Measurements from ENCODE around the gene LMF1. TPM values are rescaled to one million over a fixed set of nuclear protein-coding genes. Genes with fewer than 3 reads are reported as not detected.

LMF1 gene
- total RNA-seq, 6 experiments from 2014 or later, result 10.9 to 20.0 (median 13.8) TPM

- TF ChIP-seq POLR2A (IDR thresholded peaks at IDR 0.05), result no peak
- TF ChIP-seq, protein P1, sequence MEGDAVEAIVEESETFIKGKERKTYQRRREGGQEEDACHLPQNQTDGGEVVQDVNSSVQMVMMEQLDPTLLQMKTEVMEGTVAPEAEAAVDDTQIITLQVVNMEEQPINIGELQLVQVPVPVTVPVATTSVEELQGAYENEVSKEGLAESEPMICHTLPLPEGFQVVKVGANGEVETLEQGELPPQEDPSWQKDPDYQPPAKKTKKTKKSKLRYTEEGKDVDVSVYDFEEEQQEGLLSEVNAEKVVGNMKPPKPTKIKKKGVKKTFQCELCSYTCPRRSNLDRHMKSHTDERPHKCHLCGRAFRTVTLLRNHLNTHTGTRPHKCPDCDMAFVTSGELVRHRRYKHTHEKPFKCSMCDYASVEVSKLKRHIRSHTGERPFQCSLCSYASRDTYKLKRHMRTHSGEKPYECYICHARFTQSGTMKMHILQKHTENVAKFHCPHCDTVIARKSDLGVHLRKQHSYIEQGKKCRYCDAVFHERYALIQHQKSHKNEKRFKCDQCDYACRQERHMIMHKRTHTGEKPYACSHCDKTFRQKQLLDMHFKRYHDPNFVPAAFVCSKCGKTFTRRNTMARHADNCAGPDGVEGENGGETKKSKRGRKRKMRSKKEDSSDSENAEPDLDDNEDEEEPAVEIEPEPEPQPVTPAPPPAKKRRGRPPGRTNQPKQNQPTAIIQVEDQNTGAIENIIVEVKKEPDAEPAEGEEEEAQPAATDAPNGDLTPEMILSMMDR (IDR thresholded peaks at IDR 0.05), result no peak
- Histone ChIP-seq H3K9me3 (no peaks in the 10 kb centered on the region), H3K4me3 (no peak overlapping the region), H3K4me1 (no peaks in the 10 kb centered on the region), H3K27ac (no peak overlapping the region), H3K36me3 (no peaks in the 10 kb centered on the region), H3K27me3 (no peaks in the 10 kb centered on the region)
- 33% methylated on average over 1 of the region's 3 CpGs for WGBS (ENCODE audit: insufficient coverage, low coverage, low lambda C conversion rate, missing lambda C conversion rate)
- intact Hi-C loops (cut with DNase I), result no loop called here
- DNase-seq (no peak), ATAC-seq (no peak)
Observed at GRCh38 chr16:995783-996182, 25.0 kb upstream of the LMF1 start.

GRCh38 chr16:995087-995486 is 24.3 kb upstream of the LMF1 start:
- no peak overlapping the region for H3K4me3 ChIP-seq
- intact Hi-C loops (cut with DNase I), result no loop called here
- TF ChIP-seq POLR2A (IDR thresholded peaks at IDR 0.05), result no peak
- no peaks in the 10 kb centered on the region for H3K36me3 ChIP-seq
- DNase-seq, result no peak
- H3K4me1 ChIP-seq, result no peaks in the 10 kb centered on the region
- 37% methylated on average over 3 of the region's 3 CpGs for WGBS (ENCODE audit: insufficient coverage, low coverage, low lambda C conversion rate, missing lambda C conversion rate)
- H3K27ac ChIP-seq, result no peak overlapping the region
- no peaks in the 10 kb centered on the region for H3K27me3 ChIP-seq
- no peak for ATAC-seq
- H3K9me3 ChIP-seq, result no peaks in the 10 kb centered on the region

DNA sequence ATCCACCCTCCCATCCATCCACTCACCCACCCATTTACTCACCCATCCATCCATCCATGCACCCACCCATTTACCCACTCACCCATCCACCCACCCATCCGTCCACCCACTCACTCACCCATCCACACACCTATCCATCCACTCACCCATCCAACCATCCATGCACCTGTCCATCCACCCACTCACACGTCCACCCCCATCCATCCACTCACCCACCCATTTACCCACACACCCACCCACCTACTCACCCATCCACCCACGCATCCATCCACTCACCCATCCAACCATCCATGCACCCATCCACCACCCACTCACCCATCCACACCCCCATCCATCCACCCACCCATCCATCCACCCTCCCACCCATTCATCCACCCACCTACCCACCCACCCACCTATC is 22.9 kb upstream of the LMF1 start:
- Histone ChIP-seq H3K27me3 (no peaks in the 10 kb centered on the region), H3K4me3 (no peak overlapping the region), H3K36me3 (no peaks in the 10 kb centered on the region), H3K4me1 (no peaks in the 10 kb centered on the region), H3K9me3 (no peaks in the 10 kb centered on the region), H3K27ac (no peak overlapping the region)
- TF ChIP-seq, protein P1 (IDR thresholded peaks at IDR 0.05), result no peak
- no peak for TF ChIP-seq POLR2A (IDR thresholded peaks at IDR 0.05)
- ATAC-seq, result no peak
- DNase-seq, result no peak
- 59% methylated on average over 3 of the region's 3 CpGs for WGBS (ENCODE audit: insufficient coverage, low coverage, low lambda C conversion rate, missing lambda C conversion rate)
- intact Hi-C loops (cut with DNase I), result no loop called here

- H3K9me3 ChIP-seq, result no peaks in the 10 kb centered on the region
- no peak for ATAC-seq
- no peak for DNase-seq
- WGBS (ENCODE audit: insufficient coverage, low coverage, low lambda C conversion rate, missing lambda C conversion rate), result 37% methylated on average over 2 of the region's 9 CpGs
- no peaks in the 10 kb centered on the region for H3K36me3 ChIP-seq
- no peaks in the 10 kb centered on the region for H3K4me1 ChIP-seq
- H3K4me3 ChIP-seq, result no peak overlapping the region
- intact Hi-C loops (cut with DNase I), result no loop called here
- TF ChIP-seq, protein P1 (IDR thresholded peaks at IDR 0.05), result no peak
- no peak for TF ChIP-seq POLR2A (IDR thresholded peaks at IDR 0.05)
- H3K27ac ChIP-seq, result no peak overlapping the region
- no peaks in the 10 kb centered on the region for H3K27me3 ChIP-seq
Observed at GRCh38 chr16:991773-992172, 21.0 kb upstream of the LMF1 start.

GRCh38 chr16:991345-991744 is 20.6 kb upstream of the LMF1 start:
- DNase-seq, result no peak
- 68% methylated on average over 3 of the region's 11 CpGs for WGBS (ENCODE audit: insufficient coverage, low coverage, low lambda C conversion rate, missing lambda C conversion rate)
- Histone ChIP-seq H3K9me3 (no peaks in the 10 kb centered on the region), H3K4me3 (no peak overlapping the region), H3K27me3 (no peaks in the 10 kb centered on the region), H3K27ac (no peak overlapping the region), H3K36me3 (no peaks in the 10 kb centered on the region), H3K4me1 (no peaks in the 10 kb centered on the region)
- no peak for TF ChIP-seq POLR2A (IDR thresholded peaks at IDR 0.05)
- TF ChIP-seq, protein P1 (IDR thresholded peaks at IDR 0.05), result no peak
- ATAC-seq, result no peak
- intact Hi-C loops (cut with DNase I), result no loop called here
